Progenitor cell of endocrine pancreas (in vitro differentiated cells): ENCODE data around the gene DUSP21. TPM values are rescaled to one million over a fixed set of nuclear protein-coding genes. Genes with fewer than 3 reads are reported as not detected.
"Not testable (repeated sequence)": the region's sequence is repeated elsewhere in the genome, so short reads cannot be mapped to it uniquely, and the experiment has no call there.

ENCODE experiments used
- DNase-seq: peaks from one replicate; pipeline ENCODE4 v3.0.0; 2021; ENCODE audit warnings: low spot score; ENCODE audit not compliant: unreplicated experiment
- H3K27ac Mint-ChIP-seq: 2 replicates; pipeline ENCODE4 v1.8.0; 2021; ENCODE audit warnings: mild to moderate bottlenecking, moderate library complexity, mixed read lengths
- H3K27me3 Mint-ChIP-seq: 2 replicates; pipeline ENCODE4 v1.8.0; 2021; ENCODE audit warnings: mixed read lengths
- H3K36me3 Mint-ChIP-seq: 2 replicates; pipeline ENCODE4 v1.8.0; 2022; ENCODE audit warnings: mixed read lengths; ENCODE audit not compliant: insufficient read depth
- H3K4me1 Mint-ChIP-seq: 2 replicates; pipeline ENCODE4 v1.8.0; 2021; ENCODE audit warnings: low read depth, mixed read lengths
- H3K4me3 Mint-ChIP-seq: 2 replicates; pipeline ENCODE4 v1.8.0; 2021; ENCODE audit warnings: low read depth, mild to moderate bottlenecking, moderate library complexity, mixed read lengths
- H3K9me3 Mint-ChIP-seq: 2 replicates; pipeline ENCODE4 v1.8.0; 2021; ENCODE audit warnings: low read depth, mixed read lengths
- total RNA-seq: library from RNA; stranded (reverse); gene quantifications from 2 replicates; pipeline ENCODE4 v1.2.1, GENCODE V29; 2021
- TF ChIP-seq, protein P1 (sequence below): fragments of 200-600 bp; sonication (generic); IDR thresholded peaks from one replicate; pipeline ENCODE4 v1.5.0; 2021; ENCODE audit warnings: antibody characterized with exemption, mild to moderate bottlenecking; ENCODE audit not compliant: unreplicated experiment

DUSP21 gene
- total RNA-seq, 1 donor from 2014 or later = not detected

DNA sequence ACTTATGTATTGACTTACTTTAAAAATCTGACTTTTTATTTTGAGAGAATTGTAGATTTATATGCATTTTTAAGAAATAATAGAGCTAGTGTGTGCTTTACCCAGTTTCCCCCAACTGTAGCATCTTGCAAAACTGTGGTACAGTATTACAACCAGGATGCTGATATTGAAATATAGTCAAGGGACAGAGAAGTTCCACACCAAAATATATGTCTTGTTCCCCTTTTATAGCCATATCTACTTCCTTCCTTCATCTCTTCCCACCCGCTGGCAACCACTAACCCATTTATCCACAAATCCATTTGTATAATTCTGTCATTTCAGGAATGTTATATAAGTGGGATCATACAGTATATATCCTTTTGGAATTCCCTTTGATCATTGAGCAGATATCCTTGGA is 46.0 kb downstream of the DUSP21 start:
- no peak overlapping the region for H3K4me3 Mint-ChIP-seq
- peaks cover 26% of the 10 kb centered on the region for H3K9me3 Mint-ChIP-seq
- no peak for DNase-seq
- TF ChIP-seq, protein P1, sequence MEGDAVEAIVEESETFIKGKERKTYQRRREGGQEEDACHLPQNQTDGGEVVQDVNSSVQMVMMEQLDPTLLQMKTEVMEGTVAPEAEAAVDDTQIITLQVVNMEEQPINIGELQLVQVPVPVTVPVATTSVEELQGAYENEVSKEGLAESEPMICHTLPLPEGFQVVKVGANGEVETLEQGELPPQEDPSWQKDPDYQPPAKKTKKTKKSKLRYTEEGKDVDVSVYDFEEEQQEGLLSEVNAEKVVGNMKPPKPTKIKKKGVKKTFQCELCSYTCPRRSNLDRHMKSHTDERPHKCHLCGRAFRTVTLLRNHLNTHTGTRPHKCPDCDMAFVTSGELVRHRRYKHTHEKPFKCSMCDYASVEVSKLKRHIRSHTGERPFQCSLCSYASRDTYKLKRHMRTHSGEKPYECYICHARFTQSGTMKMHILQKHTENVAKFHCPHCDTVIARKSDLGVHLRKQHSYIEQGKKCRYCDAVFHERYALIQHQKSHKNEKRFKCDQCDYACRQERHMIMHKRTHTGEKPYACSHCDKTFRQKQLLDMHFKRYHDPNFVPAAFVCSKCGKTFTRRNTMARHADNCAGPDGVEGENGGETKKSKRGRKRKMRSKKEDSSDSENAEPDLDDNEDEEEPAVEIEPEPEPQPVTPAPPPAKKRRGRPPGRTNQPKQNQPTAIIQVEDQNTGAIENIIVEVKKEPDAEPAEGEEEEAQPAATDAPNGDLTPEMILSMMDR = no peak
- no peaks in the 10 kb centered on the region for H3K4me1 Mint-ChIP-seq
- no peaks in the 10 kb centered on the region for H3K27me3 Mint-ChIP-seq
- H3K27ac Mint-ChIP-seq = no peak overlapping the region
- H3K36me3 Mint-ChIP-seq = peaks cover 10% of the 10 kb centered on the region

DNA sequence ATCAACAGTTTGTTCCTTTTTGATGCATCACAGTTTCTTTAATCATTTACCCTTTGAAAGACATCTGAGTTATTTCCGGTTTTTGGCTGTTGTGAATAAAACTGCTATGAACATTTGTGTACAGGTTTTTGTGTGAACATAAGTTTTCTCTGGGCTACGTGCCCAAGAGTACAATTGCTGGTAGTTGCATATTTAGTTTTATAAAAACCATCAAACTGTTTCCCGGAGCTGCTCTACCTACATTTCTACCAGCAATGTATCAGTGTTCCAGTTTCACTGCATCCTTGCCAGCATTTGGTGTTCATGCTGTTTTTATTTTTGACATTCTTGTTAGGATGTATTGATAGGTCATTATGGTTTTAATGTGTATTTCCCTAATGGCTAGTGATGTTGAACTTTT is 46.4 kb downstream of the DUSP21 start:
- Mint-ChIP-seq H3K9me3 (peaks cover 26% of the 10 kb centered on the region), H3K4me1 (no peaks in the 10 kb centered on the region), H3K27me3 (no peaks in the 10 kb centered on the region), H3K4me3 (no peak overlapping the region), H3K36me3 (peaks cover 10% of the 10 kb centered on the region), H3K27ac (no peak overlapping the region)
- no peak for DNase-seq
- TF ChIP-seq, protein P1 = no peak

DNA sequence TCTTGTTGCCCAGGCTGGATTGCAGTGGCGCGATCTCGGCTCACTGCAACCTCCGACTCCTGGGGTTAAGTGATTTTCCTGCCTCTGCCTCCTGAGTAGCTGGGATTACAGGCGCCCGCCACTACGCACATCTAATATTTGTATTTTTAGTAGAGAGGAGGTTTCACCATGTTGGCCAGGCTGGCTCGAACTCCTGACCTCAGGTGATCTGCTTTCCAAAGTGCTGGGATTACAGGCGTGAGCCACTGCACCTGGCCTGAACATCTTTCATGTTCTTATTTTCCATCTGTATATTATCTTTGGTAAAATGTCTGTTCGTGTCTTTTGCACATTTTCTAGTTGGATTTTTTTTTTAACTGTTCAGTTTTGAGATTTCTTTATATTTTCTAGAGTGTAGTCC is 46.9 kb downstream of the DUSP21 start:
- H3K4me3 Mint-ChIP-seq, H3K27me3 Mint-ChIP-seq, H3K27ac Mint-ChIP-seq: not testable (repeated sequence)

DNA sequence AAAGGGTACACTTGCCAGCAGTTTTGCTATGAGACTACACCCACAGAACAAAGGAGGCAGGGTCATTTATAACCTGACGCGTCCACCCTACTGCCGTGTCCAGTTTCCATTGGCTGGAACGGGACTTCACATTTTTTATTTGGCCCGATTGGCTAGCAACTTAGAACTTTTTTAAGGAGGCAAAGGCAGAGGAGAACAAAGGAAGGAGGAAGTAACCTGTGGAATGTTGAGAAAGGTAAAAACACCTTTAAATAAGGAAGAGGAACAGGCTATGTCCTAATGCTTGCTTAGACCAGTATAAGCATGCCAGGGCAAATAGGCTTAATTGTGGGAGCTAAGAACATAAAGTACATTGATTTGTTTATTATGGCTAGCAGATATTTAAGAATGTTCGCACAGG is 47.8 kb downstream of the DUSP21 start:
- Mint-ChIP-seq H3K27ac (peak overlapping the region; percentile 51), H3K9me3 (peaks cover 31% of the 10 kb centered on the region)

More for the DNA sequence above, 46.9 kb downstream of the DUSP21 start:
- not testable (repeated sequence) for DNase-seq, H3K4me1 Mint-ChIP-seq
- peaks cover 30% of the 10 kb centered on the region for H3K9me3 Mint-ChIP-seq
- H3K36me3 Mint-ChIP-seq = peaks cover 13% of the 10 kb centered on the region

More for the DNA sequence above, 47.8 kb downstream of the DUSP21 start:
- Mint-ChIP-seq H3K36me3 (peaks cover 14% of the 10 kb centered on the region), H3K4me3 (no peak overlapping the region), H3K27me3 (no peaks in the 10 kb centered on the region), H3K4me1 (no peaks in the 10 kb centered on the region)
- TF ChIP-seq, protein P1 = no peak
- DNase-seq = no peak

Other genes with a start within 250 kb of the DUSP21 start
- gene KDM6A, start 29.2 kb downstream of the DUSP21 start, total RNA-seq = 102 and 112 TPM in 2 replicates